ENCODE results near the gene IFI27L1.
"Not testable (repeated sequence)": the region's sequence is repeated elsewhere in the genome, so short reads cannot be mapped to it uniquely, and the experiment has no call there.

IFI27L1 gene

DNA sequence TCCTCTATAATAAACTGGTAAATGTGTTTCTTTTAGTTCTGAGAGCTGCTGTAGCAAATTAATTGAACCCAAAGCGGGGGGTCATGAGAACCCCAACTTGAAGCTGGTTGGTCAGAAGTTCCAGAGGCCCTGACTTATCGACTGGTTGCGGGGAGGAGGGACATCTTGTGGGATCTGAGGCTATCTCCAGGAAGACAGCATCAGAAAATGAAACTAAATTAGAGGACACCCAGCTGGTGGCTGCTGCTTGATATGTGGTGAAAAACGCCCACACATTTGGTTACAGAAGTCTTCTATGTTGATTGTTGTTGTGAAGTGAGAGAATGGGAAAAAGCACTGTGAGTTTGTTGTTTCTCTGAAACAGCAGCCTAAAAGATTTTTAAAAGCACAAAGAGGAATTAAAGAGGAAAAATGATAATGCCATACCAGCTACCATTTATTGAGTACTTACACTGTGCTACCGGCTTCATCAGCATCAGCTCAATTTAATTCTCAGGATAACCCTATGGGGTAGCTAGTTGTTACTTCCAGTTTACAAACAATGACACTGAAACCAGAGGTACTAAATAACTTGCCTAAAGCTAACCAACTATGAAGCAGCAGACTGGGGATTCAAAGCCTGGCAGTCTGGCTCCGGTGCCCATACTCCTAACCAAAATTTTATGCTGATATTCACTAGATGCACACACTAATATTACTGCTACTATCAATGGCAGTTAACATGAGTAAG, 24.4 kb upstream of the IFI27L1 start:
- H3K4me1 Mint-ChIP-seq: peaks cover 68% of the 10 kb centered on the region
- no peaks in the 10 kb centered on the region for H3K9me3 Mint-ChIP-seq
- H3K27ac Mint-ChIP-seq: peak overlapping the region; percentile 68
- H3K36me3 Mint-ChIP-seq: peaks cover 33% of the 10 kb centered on the region
- peak overlapping the region; percentile 15 for H3K4me3 Mint-ChIP-seq
- no peaks in the 10 kb centered on the region for H3K27me3 Mint-ChIP-seq

DNA sequence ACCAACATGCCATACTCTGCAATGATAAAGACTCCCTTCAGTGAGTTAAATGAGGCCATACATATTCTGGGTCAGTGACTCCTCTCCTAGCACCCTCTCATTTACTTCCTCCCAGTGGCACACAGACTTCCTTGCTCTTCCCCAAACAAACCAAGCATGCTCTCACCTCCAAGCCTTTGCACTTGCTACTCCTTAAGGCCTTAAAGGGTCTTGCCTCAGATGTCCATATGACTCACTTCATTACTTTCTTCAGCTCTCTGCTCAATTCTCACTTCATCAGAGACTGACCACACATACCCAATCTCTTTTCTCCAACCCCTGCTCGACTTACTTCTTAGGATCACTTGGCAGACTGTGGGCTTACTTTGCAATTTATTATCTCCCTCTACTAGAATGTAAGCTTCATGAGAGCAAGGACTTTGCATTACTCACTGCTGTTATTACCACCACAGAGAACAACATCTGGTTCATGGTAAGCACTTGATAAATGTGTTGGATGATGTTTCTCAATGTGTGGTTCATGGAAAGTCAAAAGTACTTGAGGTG, 22.9 kb upstream of the IFI27L1 start:
- no peaks in the 10 kb centered on the region for H3K27me3 Mint-ChIP-seq
- peak overlapping the region; percentile 3 for H3K27ac Mint-ChIP-seq
- H3K4me1 Mint-ChIP-seq: peaks cover 76% of the 10 kb centered on the region
- no peaks in the 10 kb centered on the region for H3K9me3 Mint-ChIP-seq
- H3K36me3 Mint-ChIP-seq: peaks cover 30% of the 10 kb centered on the region
- no peak overlapping the region for H3K4me3 Mint-ChIP-seq

DNA sequence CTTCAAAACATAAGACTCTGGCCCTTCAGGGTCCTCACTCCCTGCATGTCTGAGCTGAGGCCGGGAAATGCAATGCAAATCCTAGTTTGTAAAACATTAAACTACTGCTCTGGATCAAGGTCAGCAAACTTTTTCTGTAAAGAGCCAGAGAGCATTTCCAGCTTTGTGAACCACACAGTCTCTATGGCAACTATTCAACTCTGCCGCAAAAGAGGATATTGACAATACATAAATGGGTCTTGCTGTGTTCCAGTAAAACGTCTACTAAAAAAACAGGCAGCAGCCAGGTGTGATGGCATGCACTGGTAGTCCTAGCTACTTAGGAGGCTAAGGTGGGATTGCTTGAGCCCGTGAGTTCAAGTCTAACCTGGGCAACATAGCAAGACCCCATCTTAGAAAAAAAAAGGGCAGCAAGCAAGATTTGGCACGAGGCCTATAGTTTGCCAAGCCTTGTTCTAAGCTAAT, 22.4 kb upstream of the IFI27L1 start:
- Mint-ChIP-seq H3K27me3 (no peaks in the 10 kb centered on the region), H3K36me3 (peaks cover 30% of the 10 kb centered on the region), H3K9me3 (no peaks in the 10 kb centered on the region), H3K4me1 (peaks cover 80% of the 10 kb centered on the region), H3K27ac (no peak overlapping the region), H3K4me3 (no peak overlapping the region)

DNA sequence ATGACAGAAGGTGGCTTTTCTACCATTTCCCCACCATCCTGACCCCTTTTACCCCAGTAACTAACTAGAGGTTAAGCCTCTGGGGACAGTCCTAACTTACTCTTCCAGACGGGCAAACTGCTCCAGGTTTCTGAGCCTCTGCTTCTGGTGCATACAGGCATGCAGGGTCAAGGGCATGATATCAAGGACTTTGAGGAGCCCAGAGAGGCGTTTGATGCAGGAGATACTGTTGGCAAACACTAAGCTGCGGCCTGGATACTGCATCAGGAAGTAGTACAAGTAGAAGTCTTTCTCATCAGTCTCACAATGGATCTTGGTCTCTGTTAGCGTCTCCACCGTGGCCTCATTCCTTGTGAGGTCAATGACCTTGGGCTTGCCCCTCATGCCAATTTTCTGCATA, 21.1 kb upstream of the IFI27L1 start:
- peaks cover 92% of the 10 kb centered on the region for H3K4me1 Mint-ChIP-seq
- no peaks in the 10 kb centered on the region for H3K27me3 Mint-ChIP-seq
- no peak overlapping the region for H3K4me3 Mint-ChIP-seq
- no peak overlapping the region for H3K27ac Mint-ChIP-seq
- H3K9me3 Mint-ChIP-seq: no peaks in the 10 kb centered on the region
- H3K36me3 Mint-ChIP-seq: peaks cover 27% of the 10 kb centered on the region

DNA sequence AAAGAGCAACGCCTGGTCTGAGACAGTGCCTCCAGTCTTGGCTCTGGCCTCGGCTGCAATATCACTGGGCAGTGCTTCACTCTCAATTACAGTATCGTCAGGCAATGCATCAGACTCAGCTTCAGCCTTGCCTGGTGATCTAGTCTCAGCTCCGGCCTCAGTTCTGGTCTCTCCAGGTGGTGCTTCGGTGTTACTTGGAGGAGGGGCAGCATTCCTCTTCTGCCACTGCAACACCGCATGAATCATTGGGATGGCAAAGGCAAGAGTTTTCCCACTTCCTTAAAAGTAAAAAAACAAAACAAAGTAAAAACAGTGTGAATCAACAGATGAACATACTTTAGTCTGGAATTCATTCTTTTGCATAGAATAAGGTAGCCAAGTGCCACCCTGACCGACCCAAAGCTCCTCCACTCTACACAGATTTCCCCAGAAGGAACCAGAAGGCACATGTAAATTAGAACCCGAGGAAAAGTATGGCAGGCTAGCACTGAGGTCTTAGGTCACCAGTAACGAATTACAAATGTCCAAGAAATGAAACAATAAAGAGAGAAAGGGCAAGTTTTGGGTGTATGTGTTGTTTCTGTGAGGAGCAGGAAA, 18.7 kb upstream of the IFI27L1 start:
- H3K4me3 Mint-ChIP-seq: no peak overlapping the region
- H3K9me3 Mint-ChIP-seq: no peaks in the 10 kb centered on the region
- H3K27me3 Mint-ChIP-seq: no peaks in the 10 kb centered on the region
- H3K4me1 Mint-ChIP-seq: peaks cover 95% of the 10 kb centered on the region
- H3K27ac Mint-ChIP-seq: peak overlapping the region; percentile 60
- H3K36me3 Mint-ChIP-seq: peaks cover 22% of the 10 kb centered on the region

DNA sequence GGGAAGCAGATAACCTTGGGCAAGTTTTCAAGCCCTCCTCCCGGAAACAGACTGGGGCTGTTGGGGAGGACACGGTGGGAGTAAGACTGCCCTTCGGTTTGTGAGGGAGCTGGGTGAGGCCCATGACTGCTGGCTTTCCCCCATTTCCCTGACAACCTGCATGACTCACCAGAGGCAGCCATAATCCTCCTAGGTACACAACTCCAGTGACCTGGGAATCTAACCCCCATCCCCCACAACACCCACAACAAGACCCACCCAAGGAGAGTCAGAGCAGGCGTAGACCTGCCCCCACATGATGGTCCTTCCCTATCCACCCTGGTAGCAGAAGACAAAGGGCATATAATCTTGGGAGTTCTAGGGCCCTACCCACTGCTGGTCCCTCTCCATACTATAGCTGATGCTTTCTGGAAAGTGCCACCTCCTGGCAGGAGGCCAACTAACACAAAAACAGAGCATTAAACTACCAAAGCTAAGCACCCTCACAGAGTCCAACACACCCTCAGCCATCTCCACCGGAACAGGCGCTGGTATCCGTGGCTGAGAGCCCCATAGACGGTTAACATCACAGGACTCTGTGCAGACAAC, 14.9 kb upstream of the IFI27L1 start:
- H3K9me3 Mint-ChIP-seq: peaks cover 13% of the 10 kb centered on the region
- peak overlapping the region; percentile 83 for H3K27ac Mint-ChIP-seq
- peak overlapping the region; percentile 71 for H3K4me3 Mint-ChIP-seq
- H3K36me3 Mint-ChIP-seq: peaks cover 45% of the 10 kb centered on the region
- H3K27me3 Mint-ChIP-seq: no peaks in the 10 kb centered on the region
- H3K4me1 Mint-ChIP-seq: peaks cover 93% of the 10 kb centered on the region

DNA sequence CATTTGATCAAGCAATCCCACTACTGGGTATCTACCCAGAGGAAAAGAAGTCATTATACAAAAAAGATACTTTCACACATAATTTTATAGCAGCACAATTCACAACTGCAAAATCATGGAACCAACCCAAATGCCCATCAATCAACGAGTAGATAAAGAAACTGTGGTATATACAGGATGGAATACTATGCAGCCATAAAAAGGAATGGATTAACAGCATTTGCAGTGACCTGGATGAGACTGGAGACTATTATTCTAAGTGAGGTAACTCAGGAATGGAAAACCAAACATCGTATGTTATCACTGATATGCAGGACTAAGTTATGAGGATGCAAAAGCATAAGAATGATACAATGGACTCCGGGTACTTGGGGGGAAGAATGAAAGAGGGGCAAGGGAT, 9.0 kb upstream of the IFI27L1 start:
- Mint-ChIP-seq H3K36me3 (peaks cover 59% of the 10 kb centered on the region), H3K9me3 (peaks cover 22% of the 10 kb centered on the region), H3K4me3 (peak overlapping the region; percentile 26), H3K4me1 (peaks cover 78% of the 10 kb centered on the region)
- not testable (repeated sequence) for H3K27me3 Mint-ChIP-seq, H3K27ac Mint-ChIP-seq

DNA sequence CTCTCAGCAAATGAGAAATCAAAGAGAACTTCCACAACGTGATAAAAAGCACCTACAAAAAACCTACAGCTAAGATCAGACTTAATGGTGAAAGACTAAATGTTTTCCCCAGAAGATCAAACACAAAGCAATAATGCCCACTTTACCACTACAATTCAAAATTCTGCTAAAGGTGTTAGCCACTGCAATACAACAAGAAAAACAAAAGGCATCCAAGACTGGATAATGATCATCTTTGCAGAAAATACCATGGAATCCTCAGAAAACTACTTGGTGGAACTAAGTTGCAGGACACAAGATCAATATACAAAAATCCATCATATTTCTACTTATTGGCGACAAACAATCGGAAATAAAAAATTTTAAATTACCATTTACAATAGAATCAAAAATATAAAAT, 6.6 kb upstream of the IFI27L1 start:
- peaks cover 75% of the 10 kb centered on the region for H3K4me1 Mint-ChIP-seq
- H3K36me3 Mint-ChIP-seq: peaks cover 57% of the 10 kb centered on the region
- peaks cover 14% of the 10 kb centered on the region for H3K9me3 Mint-ChIP-seq
- H3K27me3 Mint-ChIP-seq: no peaks in the 10 kb centered on the region
- peak overlapping the region; percentile 67 for H3K4me3 Mint-ChIP-seq
- no peak overlapping the region for H3K27ac Mint-ChIP-seq

DNA sequence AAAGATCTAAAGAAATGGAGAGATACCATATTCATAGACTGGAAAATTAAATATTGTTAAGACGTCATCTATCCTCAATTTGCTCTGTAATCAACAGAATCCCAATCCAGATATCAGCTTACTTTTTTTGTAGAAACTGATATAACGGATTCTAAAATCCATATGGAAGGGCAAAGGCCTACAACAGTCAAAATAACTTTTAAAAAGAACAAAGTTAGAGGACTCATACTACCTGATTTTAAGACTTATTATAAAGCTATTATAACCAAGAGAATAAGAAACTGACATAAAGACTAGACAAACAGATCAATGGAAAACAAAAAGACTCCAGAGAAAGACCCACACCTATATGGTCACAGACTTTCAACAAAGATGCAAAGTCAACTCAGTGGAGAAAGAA, 6.1 kb upstream of the IFI27L1 start:
- H3K36me3 Mint-ChIP-seq: peaks cover 56% of the 10 kb centered on the region

DNA sequence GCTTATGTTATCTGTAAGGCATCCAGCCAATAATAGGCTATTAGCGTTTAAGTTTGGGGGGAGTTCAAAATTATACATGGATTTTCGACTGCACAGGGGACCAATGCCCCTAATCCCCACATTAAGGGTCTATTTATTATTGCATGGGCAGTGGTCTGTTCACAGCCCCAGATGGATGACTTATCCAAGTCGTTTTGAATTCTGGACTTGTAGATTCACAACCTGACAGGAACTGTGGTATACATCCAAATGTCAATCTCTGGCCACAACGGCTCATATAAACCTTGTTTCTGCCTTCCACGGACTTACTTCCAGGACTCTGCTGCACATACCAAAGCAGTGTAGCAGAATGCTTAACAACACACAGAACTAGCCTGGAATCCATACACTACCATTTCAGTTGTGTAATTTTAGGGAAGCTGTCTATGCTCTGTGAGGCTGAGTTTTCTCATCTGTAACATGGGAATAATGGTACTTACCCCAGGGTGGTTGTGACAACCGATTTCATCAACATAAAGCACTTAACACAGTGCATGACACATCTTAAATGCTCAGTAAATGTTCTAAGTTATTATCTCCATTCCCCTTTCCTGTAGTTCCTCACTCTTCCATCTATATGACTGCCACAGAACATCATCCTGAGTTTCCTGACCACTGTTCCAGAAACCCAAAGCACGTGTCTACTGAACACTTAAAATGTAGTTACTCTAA, 3.8 kb upstream of the IFI27L1 start:
- Mint-ChIP-seq H3K4me3 (peak overlapping the region; percentile 100), H3K27me3 (no peaks in the 10 kb centered on the region), H3K9me3 (peaks cover 5% of the 10 kb centered on the region), H3K27ac (no peak overlapping the region), H3K4me1 (peaks cover 69% of the 10 kb centered on the region), H3K36me3 (peaks cover 42% of the 10 kb centered on the region)

More for the DNA sequence above, 6.1 kb upstream of the IFI27L1 start:
- Mint-ChIP-seq H3K27ac (no peak overlapping the region), H3K9me3 (peaks cover 14% of the 10 kb centered on the region), H3K27me3 (no peaks in the 10 kb centered on the region), H3K4me3 (peak overlapping the region; percentile 84), H3K4me1 (peaks cover 75% of the 10 kb centered on the region)

DNA sequence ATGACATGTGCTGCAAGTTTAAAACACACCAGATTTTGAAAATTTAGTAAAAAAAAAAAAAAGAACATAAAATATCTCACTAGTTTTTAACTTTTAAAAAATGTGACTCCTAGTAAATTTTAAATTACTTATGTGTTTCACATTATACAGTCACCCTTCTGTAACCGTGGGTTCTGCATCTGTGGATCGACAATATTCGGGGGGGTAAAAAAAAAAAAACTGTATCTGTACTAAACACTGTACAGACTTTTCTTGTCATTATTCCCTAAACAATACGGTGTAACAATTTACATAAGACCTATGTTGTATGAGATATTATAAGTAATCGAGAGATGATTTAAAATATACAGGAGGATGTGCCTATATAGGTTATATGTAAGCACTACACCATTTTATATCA, 3.3 kb upstream of the IFI27L1 start:
- H3K9me3 Mint-ChIP-seq: peaks cover 4% of the 10 kb centered on the region
- no peaks in the 10 kb centered on the region for H3K27me3 Mint-ChIP-seq
- H3K27ac Mint-ChIP-seq: no peak overlapping the region
- peak overlapping the region; percentile 100 for H3K4me3 Mint-ChIP-seq
- H3K4me1 Mint-ChIP-seq: peaks cover 70% of the 10 kb centered on the region
- peaks cover 41% of the 10 kb centered on the region for H3K36me3 Mint-ChIP-seq

DNA sequence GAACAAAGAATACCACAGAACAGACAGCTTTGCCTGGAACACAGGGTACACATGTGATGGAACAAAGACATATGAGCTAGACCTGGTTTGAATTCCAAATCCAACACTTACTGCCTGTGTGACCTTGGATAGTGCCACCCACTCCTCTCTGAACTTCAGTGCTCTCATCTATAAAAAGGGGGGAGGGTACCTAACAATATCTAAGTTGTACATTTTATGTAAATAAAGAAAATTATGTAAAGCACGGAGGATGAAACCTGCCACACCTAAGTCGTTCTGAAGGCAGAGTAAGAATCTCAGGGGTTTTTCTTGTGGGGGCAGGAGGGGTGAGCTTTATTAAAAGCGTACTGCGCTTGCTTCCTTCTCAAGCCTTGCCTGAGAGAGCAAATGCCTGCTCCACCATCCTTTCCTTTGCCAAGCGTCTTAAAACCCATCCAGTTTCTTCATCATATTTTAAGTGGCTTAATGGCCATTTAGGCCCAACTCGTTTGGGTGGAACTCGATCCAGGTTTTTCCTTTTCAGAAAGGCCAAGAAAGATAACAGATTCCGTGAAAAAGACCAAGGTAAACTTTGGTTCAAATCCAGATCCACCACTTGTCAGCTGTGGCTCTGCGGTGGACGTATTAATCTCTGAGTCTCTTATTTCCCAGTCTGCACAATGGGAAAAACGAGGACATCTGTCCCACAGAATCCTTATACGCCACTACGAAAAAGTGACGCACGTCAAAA, 1.1 kb upstream of the IFI27L1 start:
- Mint-ChIP-seq H3K9me3 (peaks cover 4% of the 10 kb centered on the region), H3K4me3 (peak overlapping the region; percentile 100), H3K36me3 (peaks cover 31% of the 10 kb centered on the region), H3K27me3 (no peaks in the 10 kb centered on the region), H3K4me1 (peaks cover 63% of the 10 kb centered on the region), H3K27ac (peak overlapping the region; percentile 100)

DNA sequence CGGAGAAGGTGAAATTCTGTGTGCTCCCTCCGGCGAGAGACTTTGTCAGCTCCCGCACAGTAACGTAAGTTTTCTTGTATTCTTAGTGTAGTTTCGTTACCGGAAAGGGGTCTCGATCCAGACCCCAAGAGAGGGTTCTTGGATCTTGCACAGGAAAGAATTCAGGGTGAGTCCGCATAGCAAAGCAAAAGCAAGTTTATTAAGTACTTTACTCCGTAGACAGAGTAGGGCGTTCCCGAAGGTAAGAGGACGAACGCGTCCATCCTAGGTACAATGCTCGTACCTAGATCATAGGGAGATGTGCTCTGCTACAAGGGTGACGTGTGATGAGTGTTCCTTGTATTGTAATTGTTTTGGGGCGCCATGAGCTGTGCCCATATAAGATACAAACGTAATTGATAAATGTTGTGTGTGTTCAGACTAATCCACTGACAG, 293 bp downstream of the IFI27L1 start:
- peaks cover 50% of the 10 kb centered on the region for H3K4me1 Mint-ChIP-seq
- peaks cover 26% of the 10 kb centered on the region for H3K36me3 Mint-ChIP-seq
- H3K4me3 Mint-ChIP-seq: peak overlapping the region; percentile 100
- peak overlapping the region; percentile 95 for H3K27ac Mint-ChIP-seq
- no peaks in the 10 kb centered on the region for H3K9me3 Mint-ChIP-seq
- H3K27me3 Mint-ChIP-seq: no peaks in the 10 kb centered on the region

DNA sequence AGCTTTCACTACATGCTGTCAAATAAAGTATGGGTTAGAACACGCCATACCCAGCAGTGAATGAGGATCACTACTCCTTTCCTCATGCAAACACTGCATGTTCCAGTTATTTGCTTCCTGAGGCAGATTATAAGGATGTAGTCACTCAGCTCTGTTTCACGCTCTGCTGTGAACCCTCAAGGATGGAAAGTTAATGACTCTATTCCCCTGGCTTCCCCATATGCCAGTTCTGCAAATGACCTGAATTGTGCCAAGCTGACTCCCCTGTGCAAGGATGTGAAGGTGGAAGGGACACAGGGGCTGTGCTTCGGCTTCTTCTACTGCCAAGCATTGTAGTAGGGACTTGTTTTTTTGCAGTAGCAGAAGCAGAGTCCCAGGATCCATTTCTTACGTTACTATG, 6.8 kb downstream of the IFI27L1 start:
- H3K36me3 Mint-ChIP-seq: peaks cover 2% of the 10 kb centered on the region
- no peak overlapping the region for H3K27ac Mint-ChIP-seq
- H3K9me3 Mint-ChIP-seq: no peaks in the 10 kb centered on the region
- no peak overlapping the region for H3K4me3 Mint-ChIP-seq
- no peaks in the 10 kb centered on the region for H3K27me3 Mint-ChIP-seq
- peaks cover 2% of the 10 kb centered on the region for H3K4me1 Mint-ChIP-seq

DNA sequence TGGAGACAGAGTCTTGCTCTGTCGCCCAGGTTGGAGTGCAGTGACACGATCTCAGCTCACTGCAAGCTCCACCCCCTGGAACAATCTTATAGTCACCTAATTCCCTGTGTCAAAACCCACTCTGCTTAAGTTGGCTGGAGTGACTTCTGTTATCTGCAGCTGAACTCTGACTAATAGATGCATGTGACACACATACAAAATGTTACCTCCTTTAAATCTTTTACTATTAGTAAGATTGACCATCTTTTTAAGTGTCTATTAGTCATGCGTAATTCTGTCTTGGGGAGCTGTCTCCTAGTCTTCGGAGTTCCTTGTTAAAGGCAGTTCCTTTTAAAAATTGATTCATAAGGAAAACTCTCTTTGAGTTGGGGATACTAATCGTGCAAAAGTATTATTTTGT, 7.4 kb downstream of the IFI27L1 start:
- Mint-ChIP-seq H3K9me3 (no peaks in the 10 kb centered on the region), H3K27me3 (no peaks in the 10 kb centered on the region), H3K4me3 (no peak overlapping the region), H3K36me3 (peaks cover 2% of the 10 kb centered on the region), H3K27ac (no peak overlapping the region), H3K4me1 (no peaks in the 10 kb centered on the region)
